ENCODE results near the gene TMEM186.

GRCh38 chr16:8762254-8762653 lies 35.2 kb downstream of the TMEM186 start:
- TF ChIP-seq RCOR1 (IDR thresholded peaks at IDR 0.05; ENCODE audit: insufficient replicate concordance, low read length) (no peak), FOS (IDR thresholded peaks at IDR 0.05; ENCODE audit: low read depth, low read length) (no peak), CTCF (conservative IDR thresholded peaks at IDR 0.05; ENCODE audit: low read depth, low read length) (no peak), POLR2A (IDR thresholded peaks at IDR 0.05; ENCODE audit: low read depth, low read length) (no peak), BHLHE40 (IDR thresholded peaks at IDR 0.05; ENCODE audit: low read depth, low read length) (no peak), MXI1 (IDR thresholded peaks at IDR 0.05; ENCODE audit: borderline replicate concordance, low read depth, low read length) (no peak), MAZ (IDR thresholded peaks at IDR 0.05; ENCODE audit: borderline replicate concordance, low read depth, low read length) (no peak), SMC3 (IDR thresholded peaks at IDR 0.05; ENCODE audit: low read depth, low read length) (no peak), NFE2L2 (IDR thresholded peaks at IDR 0.05; ENCODE audit: low read depth, low read length) (no peak), CHD1 (IDR thresholded peaks at IDR 0.05; ENCODE audit: low read depth, low read length) (no peak), RAD21 (IDR thresholded peaks at IDR 0.05; ENCODE audit: low read length) (no peak)
